GM13977 (cell line): ENCODE results near the gene CTTNBP2.

Source experiments
- DNase-seq: peaks from one replicate; pipeline ENCODE4 v3.0.0; 2012; ENCODE audit warnings: low spot score
- CTCF ChIP-seq: IDR thresholded peaks from 2 replicates; pipeline ENCODE4 v1.5.1; 2012; ENCODE audit warnings: mild to moderate bottlenecking, control low read depth; ENCODE audit not compliant: insufficient read depth; ENCODE audit errors: extremely low read depth, missing control alignments
- in situ Hi-C: fragments of 300-500 bp; cut with MboI; formaldehyde crosslinking; loops from one replicate; pipeline ENCODE4 v1.12.0; 2022; ENCODE audit warnings: low sequenced_read_pairs, low pct_unique_long_range_greater_than_20kb, mixed read lengths, inconsistent platforms; ENCODE audit not compliant: unreplicated experiment

CTTNBP2 gene

GRCh38 chr7:117872561-117873309, 506 bp downstream of the CTTNBP2 start:
- in situ Hi-C loops: no loop called here
- peak; percentile 16 for DNase-seq
- TF ChIP-seq CTCF: no peak

- no peak for TF ChIP-seq CTCF
- in situ Hi-C loops: no loop called here
- peak; percentile 12 for DNase-seq
These were observed 1.3 kb downstream of the CTTNBP2 start for GRCh38 chr7:117871778-117872538.

- DNase-seq: no peak
- no peak for TF ChIP-seq CTCF
- in situ Hi-C loops: no loop called here
These were observed 1.9 kb downstream of the CTTNBP2 start for GRCh38 chr7:117871401-117871777.

GRCh38 chr7:117870448-117871130, 2.7 kb downstream of the CTTNBP2 start:
- in situ Hi-C loops: no loop called here
- DNase-seq: no peak
- no peak for TF ChIP-seq CTCF

DNA sequence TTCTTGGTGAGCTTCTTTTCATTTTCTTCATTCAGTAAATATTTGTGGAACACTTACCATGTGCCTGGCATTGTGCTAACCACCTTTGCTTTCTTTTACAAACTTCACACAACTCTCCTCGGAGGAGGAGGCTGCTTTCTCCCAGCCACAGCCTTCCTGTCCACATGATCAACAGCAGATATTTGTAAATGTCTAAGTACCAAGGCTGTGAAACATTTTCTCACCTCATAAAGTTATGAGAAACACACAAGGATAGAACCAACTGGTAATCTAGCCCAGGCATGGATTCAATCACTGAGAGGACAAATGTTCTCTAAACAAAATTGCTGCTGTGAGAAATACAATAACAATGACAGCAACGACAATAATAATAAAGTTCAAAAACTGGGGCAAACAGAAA, 3.9 kb downstream of the CTTNBP2 start:
- in situ Hi-C loops: no loop called here
- TF ChIP-seq CTCF: no peak

GRCh38 chr7:117863618-117864017, 9.6 kb downstream of the CTTNBP2 start:
- no peak for TF ChIP-seq CTCF
- in situ Hi-C loops: no loop called here
- no peak for DNase-seq

More for the DNA sequence above, 3.9 kb downstream of the CTTNBP2 start:
- DNase-seq: no peak
